Immature natural killer cell (primary cell): ENCODE measurements around the gene CISD3. TPM values are rescaled to one million over a fixed set of nuclear protein-coding genes. Genes with fewer than 3 reads are reported as not detected.
A peak's percentile ranks its signal among the peaks of the same experiment; 100 is the strongest.
"Not testable (repeated sequence)": the region's sequence is repeated elsewhere in the genome, so short reads cannot be mapped to it uniquely, and the experiment has no call there.

Experiments used
- DNase-seq, 3 donors: peaks; one replicate each; pipeline ENCODE4 v3.0.0; 2022; ENCODE audit warnings: mixed read lengths in 1 of 3
- H3K27ac Mint-ChIP-seq, 6 donors: one replicate each; pipeline ENCODE4 v1.8.0; 2020; ENCODE audit warnings: mixed read lengths in 6 of 6, mild to moderate bottlenecking in 5 of 6, inconsistent platforms in 4 of 6, moderate library complexity in 3 of 6
- H3K27me3 Mint-ChIP-seq, 3 donors: one replicate each; pipeline ENCODE4 v1.8.0; 2020 to 2021; ENCODE audit warnings: low read depth in 3 of 3, mild to moderate bottlenecking in 3 of 3, mixed read lengths in 3 of 3, moderate library complexity in 3 of 3, inconsistent platforms in 1 of 3
- H3K36me3 Mint-ChIP-seq, 3 donors: one replicate each; pipeline ENCODE4 v1.8.0; 2020; ENCODE audit warnings: mixed read lengths in 3 of 3, inconsistent platforms in 2 of 3, mild to moderate bottlenecking in 2 of 3
- H3K4me1 Mint-ChIP-seq, 2 donors: one replicate each; pipeline ENCODE4 v1.8.0; 2020; ENCODE audit warnings: inconsistent platforms in 2 of 2, mild to moderate bottlenecking in 2 of 2, mixed read lengths in 2 of 2, moderate library complexity in 1 of 2
- H3K4me3 Mint-ChIP-seq, 5 donors: one replicate each; pipeline ENCODE4 v1.8.0; 2020; ENCODE audit warnings: mild to moderate bottlenecking in 5 of 5, mixed read lengths in 5 of 5, inconsistent platforms in 3 of 5, moderate library complexity in 3 of 5
- H3K9me3 Mint-ChIP-seq, 6 donors: one replicate each; pipeline ENCODE4 v1.8.0; 2020; ENCODE audit warnings: mild to moderate bottlenecking in 6 of 6, mixed read lengths in 6 of 6, inconsistent platforms in 4 of 6, moderate library complexity in 3 of 6
- polyA plus RNA-seq, 3 donors: library from polyadenylated mRNA; unstranded; fragments of 300-500 nt; fragmentation: Illumina TruSeq; gene quantifications; one replicate each; pipeline ENCODE4 v1.2.3, GENCODE V29; 2021

CISD3 gene
- polyA plus RNA-seq, 3 donors from 2014 or later: 143 to 197 (median 160) TPM

- Mint-ChIP-seq H3K27me3 (peaks cover 12 to 22% (median 15%) of the 10 kb centered on the region in 3 donors), H3K9me3 (no peaks in the 10 kb centered on the region), H3K36me3 (peaks cover 9 to 13% (median 10%) of the 10 kb centered on the region in 3 donors), H3K27ac (peak overlapping the region; percentile 92 to 98 (median 94)), H3K4me3 (peak overlapping the region; percentile 83 to 94 (median 85)), H3K4me1 (peaks cover 77 to 83% of the 10 kb centered on the region in 2 donors)
- DNase-seq: peak in 2 of 3 donors; percentile 49 to 56
These were observed 5.1 kb upstream of the CISD3 start for GRCh38 chr17:38725066-38725465.

GRCh38 chr17:38726145-38726544, 4.0 kb upstream of the CISD3 start:
- H3K36me3 Mint-ChIP-seq, H3K9me3 Mint-ChIP-seq, DNase-seq: not testable (repeated sequence)
- Mint-ChIP-seq H3K27me3 (peaks cover 15 to 25% (median 16%) of the 10 kb centered on the region in 3 donors), H3K4me1 (peaks cover 78 to 85% of the 10 kb centered on the region in 2 donors), H3K4me3 (peak overlapping the region; percentile 74 to 94 (median 85)), H3K27ac (peak overlapping the region; percentile 90 to 98 (median 94))

- Mint-ChIP-seq H3K9me3 (no peaks in the 10 kb centered on the region), H3K36me3 (peaks cover 0 to 9% (median 0%) of the 10 kb centered on the region in 3 donors), H3K27me3 (peaks cover 15 to 28% (median 16%) of the 10 kb centered on the region in 3 donors), H3K4me1 (peaks cover 88 to 95% of the 10 kb centered on the region in 2 donors), H3K4me3 (peak overlapping the region; percentile 75 to 94 (median 85)), H3K27ac (peak overlapping the region; percentile 96 to 99 (median 98))
- DNase-seq: peak; percentile 79 to 84 (median 79)
These were observed 2.4 kb upstream of the CISD3 start for GRCh38 chr17:38727736-38728135.

- H3K27ac Mint-ChIP-seq: peak overlapping the region; percentile 96 to 99 (median 98)
- peaks cover 0 to 10% (median 0%) of the 10 kb centered on the region in 3 donors for H3K36me3 Mint-ChIP-seq
- no peaks in the 10 kb centered on the region for H3K9me3 Mint-ChIP-seq
- peak overlapping the region; percentile 75 to 94 (median 85) for H3K4me3 Mint-ChIP-seq
- DNase-seq: peak; percentile 88 to 90 (median 89)
- peaks cover 87 to 95% of the 10 kb centered on the region in 2 donors for H3K4me1 Mint-ChIP-seq
- peaks cover 15 to 28% (median 16%) of the 10 kb centered on the region in 3 donors for H3K27me3 Mint-ChIP-seq
These were observed 1.8 kb upstream of the CISD3 start for GRCh38 chr17:38728290-38728831.

GRCh38 chr17:38729368-38729885, 714 bp upstream of the CISD3 start:
- peaks cover 0 to 7% (median 0%) of the 10 kb centered on the region in 3 donors for H3K36me3 Mint-ChIP-seq

GRCh38 chr17:38730526-38731379, 612 bp downstream of the CISD3 start:
- Mint-ChIP-seq H3K27me3 (peaks cover 11 to 29% (median 20%) of the 10 kb centered on the region in 3 donors), H3K36me3 (peaks cover 0 to 7% (median 0%) of the 10 kb centered on the region in 3 donors), H3K4me3 (peak overlapping the region; percentile 95 to 99 (median 97)), H3K4me1 (peaks cover 84 to 90% of the 10 kb centered on the region in 2 donors), H3K27ac (peak overlapping the region; percentile 83 to 97 (median 94)), H3K9me3 (no peaks in the 10 kb centered on the region)
- no peak for DNase-seq

More at GRCh38 chr17:38729368-38729885, 714 bp upstream of the CISD3 start:
- peaks cover 11 to 28% (median 16%) of the 10 kb centered on the region in 3 donors for H3K27me3 Mint-ChIP-seq
- H3K27ac Mint-ChIP-seq: peak overlapping the region; percentile 96 to 99 (median 98)
- DNase-seq: no peak
- H3K4me1 Mint-ChIP-seq: peaks cover 88 to 95% of the 10 kb centered on the region in 2 donors
- H3K4me3 Mint-ChIP-seq: peak overlapping the region; percentile 75 to 94 (median 85)
- no peaks in the 10 kb centered on the region for H3K9me3 Mint-ChIP-seq

- Mint-ChIP-seq H3K36me3 (peaks cover 0 to 7% (median 0%) of the 10 kb centered on the region in 3 donors), H3K9me3 (no peaks in the 10 kb centered on the region), H3K27me3 (peaks cover 11 to 29% (median 20%) of the 10 kb centered on the region in 3 donors), H3K4me3 (peak overlapping the region; percentile 95 to 99 (median 97)), H3K4me1 (peaks cover 75 to 81% of the 10 kb centered on the region in 2 donors), H3K27ac (peak overlapping the region; percentile 83 to 97 (median 92))
- no peak for DNase-seq
These were observed 1.6 kb downstream of the CISD3 start for GRCh38 chr17:38731526-38732294.

- H3K27me3 Mint-ChIP-seq: peaks cover 10 to 26% (median 16%) of the 10 kb centered on the region in 3 donors
- no peaks in the 10 kb centered on the region for H3K9me3 Mint-ChIP-seq
- H3K4me3 Mint-ChIP-seq: peak overlapping the region; percentile 95 to 99 (median 97)
- H3K4me1 Mint-ChIP-seq: peaks cover 65 to 71% of the 10 kb centered on the region in 2 donors
- H3K27ac Mint-ChIP-seq: peak overlapping the region; percentile 83 to 97 (median 94)
- no peak for DNase-seq
- peaks cover 0 to 7% (median 0%) of the 10 kb centered on the region in 3 donors for H3K36me3 Mint-ChIP-seq
These were observed 2.5 kb downstream of the CISD3 start for GRCh38 chr17:38732376-38733281.

GRCh38 chr17:38733282-38733981, 3.3 kb downstream of the CISD3 start:
- Mint-ChIP-seq H3K4me1 (peaks cover 59 to 63% of the 10 kb centered on the region in 2 donors), H3K36me3 (peaks cover 0 to 7% (median 0%) of the 10 kb centered on the region in 3 donors), H3K4me3 (peak overlapping the region in 2 of 5 donors; percentile 68 to 97), H3K27ac (peak overlapping the region; percentile 67 to 97 (median 88)), H3K27me3 (peaks cover 2 to 18% (median 8%) of the 10 kb centered on the region in 3 donors), H3K9me3 (no peaks in the 10 kb centered on the region)
- DNase-seq: no peak

GRCh38 chr17:38733982-38734973, 4.1 kb downstream of the CISD3 start:
- Mint-ChIP-seq H3K4me1 (peaks cover 50 to 55% of the 10 kb centered on the region in 2 donors), H3K4me3 (peak overlapping the region in 2 of 5 donors; percentile 21 to 32), H3K36me3 (peaks cover 0 to 7% (median 0%) of the 10 kb centered on the region in 3 donors), H3K27me3 (peaks cover 0 to 14% (median 8%) of the 10 kb centered on the region in 3 donors), H3K27ac (peak overlapping the region; percentile 67 to 86 (median 84)), H3K9me3 (no peaks in the 10 kb centered on the region)
- DNase-seq: no peak
